Chondrocyte (in vitro differentiated cells): ENCODE results near the gene WDR18. TPM values are rescaled to one million over a fixed set of nuclear protein-coding genes. Genes with fewer than 3 reads are reported as not detected.
A peak's percentile ranks its signal among the peaks of the same experiment; 100 is the strongest.

Experiments used
- DNase-seq: peaks from one replicate; pipeline ENCODE4 v3.0.0; 2021; ENCODE audit warnings: mixed read lengths, low spot score
- H3K27ac Mint-ChIP-seq: one replicate; pipeline ENCODE4 v1.8.0; 2021; ENCODE audit warnings: mild to moderate bottlenecking, moderate library complexity, mixed read lengths; ENCODE audit not compliant: unreplicated experiment
- H3K27me3 Mint-ChIP-seq: 2 replicates; pipeline ENCODE4 v1.8.0; 2021; ENCODE audit warnings: low read depth, mixed read lengths
- H3K36me3 Mint-ChIP-seq: 2 replicates; pipeline ENCODE4 v1.8.0; 2021; ENCODE audit warnings: low read depth, mixed read lengths
- H3K4me1 Mint-ChIP-seq: 2 replicates; pipeline ENCODE4 v1.8.0; 2021; ENCODE audit warnings: low read depth, mild to moderate bottlenecking, mixed read lengths
- H3K4me3 Mint-ChIP-seq: one replicate; pipeline ENCODE4 v1.8.0; 2021; ENCODE audit warnings: mild to moderate bottlenecking, moderate library complexity, mixed read lengths; ENCODE audit not compliant: unreplicated experiment
- H3K9me3 Mint-ChIP-seq: 2 replicates; pipeline ENCODE4 v1.8.0; 2021; ENCODE audit warnings: low read depth, mixed read lengths
- total RNA-seq: library from RNA; stranded (reverse); gene quantifications from 3 replicates; pipeline ENCODE4 v1.2.1, GENCODE V29; 2021
- TF ChIP-seq, protein P1 (sequence below): fragments of 200-600 bp; sonication (generic); IDR thresholded peaks from 2 replicates; pipeline ENCODE4 v1.5.0; 2021; ENCODE audit warnings: antibody characterized with exemption, mild to moderate bottlenecking, moderate library complexity

Gene WDR18
- total RNA-seq, 1 donor from 2014 or later: 48.5 TPM

DNA sequence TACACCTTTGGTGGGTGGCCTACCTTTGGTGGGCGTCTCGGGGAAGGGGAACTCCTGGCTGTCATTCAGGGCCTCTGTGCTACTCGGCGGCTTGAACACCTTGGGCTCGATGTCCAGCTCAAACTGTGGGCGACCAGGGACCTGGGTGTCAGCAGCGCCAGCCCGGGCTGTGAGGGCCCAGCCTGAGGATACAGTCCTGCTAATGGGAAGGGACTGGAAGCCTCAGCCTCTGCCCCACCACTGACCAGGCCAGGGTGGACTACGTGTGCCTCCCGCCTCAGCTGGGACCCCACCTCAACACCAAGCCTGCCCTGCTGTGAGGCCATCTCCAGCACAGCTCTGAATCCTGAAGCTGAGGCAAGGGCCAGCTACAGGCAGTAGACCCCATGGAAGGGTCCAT is 29.1 kb downstream of the WDR18 start:
- Mint-ChIP-seq H3K27ac (no peak overlapping the region), H3K4me3 (no peak overlapping the region), H3K9me3 (no peaks in the 10 kb centered on the region), H3K27me3 (no peaks in the 10 kb centered on the region), H3K36me3 (peaks cover 2% of the 10 kb centered on the region), H3K4me1 (peaks cover 21% of the 10 kb centered on the region)
- no peak for DNase-seq
- TF ChIP-seq, protein P1, sequence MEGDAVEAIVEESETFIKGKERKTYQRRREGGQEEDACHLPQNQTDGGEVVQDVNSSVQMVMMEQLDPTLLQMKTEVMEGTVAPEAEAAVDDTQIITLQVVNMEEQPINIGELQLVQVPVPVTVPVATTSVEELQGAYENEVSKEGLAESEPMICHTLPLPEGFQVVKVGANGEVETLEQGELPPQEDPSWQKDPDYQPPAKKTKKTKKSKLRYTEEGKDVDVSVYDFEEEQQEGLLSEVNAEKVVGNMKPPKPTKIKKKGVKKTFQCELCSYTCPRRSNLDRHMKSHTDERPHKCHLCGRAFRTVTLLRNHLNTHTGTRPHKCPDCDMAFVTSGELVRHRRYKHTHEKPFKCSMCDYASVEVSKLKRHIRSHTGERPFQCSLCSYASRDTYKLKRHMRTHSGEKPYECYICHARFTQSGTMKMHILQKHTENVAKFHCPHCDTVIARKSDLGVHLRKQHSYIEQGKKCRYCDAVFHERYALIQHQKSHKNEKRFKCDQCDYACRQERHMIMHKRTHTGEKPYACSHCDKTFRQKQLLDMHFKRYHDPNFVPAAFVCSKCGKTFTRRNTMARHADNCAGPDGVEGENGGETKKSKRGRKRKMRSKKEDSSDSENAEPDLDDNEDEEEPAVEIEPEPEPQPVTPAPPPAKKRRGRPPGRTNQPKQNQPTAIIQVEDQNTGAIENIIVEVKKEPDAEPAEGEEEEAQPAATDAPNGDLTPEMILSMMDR: no peak

DNA sequence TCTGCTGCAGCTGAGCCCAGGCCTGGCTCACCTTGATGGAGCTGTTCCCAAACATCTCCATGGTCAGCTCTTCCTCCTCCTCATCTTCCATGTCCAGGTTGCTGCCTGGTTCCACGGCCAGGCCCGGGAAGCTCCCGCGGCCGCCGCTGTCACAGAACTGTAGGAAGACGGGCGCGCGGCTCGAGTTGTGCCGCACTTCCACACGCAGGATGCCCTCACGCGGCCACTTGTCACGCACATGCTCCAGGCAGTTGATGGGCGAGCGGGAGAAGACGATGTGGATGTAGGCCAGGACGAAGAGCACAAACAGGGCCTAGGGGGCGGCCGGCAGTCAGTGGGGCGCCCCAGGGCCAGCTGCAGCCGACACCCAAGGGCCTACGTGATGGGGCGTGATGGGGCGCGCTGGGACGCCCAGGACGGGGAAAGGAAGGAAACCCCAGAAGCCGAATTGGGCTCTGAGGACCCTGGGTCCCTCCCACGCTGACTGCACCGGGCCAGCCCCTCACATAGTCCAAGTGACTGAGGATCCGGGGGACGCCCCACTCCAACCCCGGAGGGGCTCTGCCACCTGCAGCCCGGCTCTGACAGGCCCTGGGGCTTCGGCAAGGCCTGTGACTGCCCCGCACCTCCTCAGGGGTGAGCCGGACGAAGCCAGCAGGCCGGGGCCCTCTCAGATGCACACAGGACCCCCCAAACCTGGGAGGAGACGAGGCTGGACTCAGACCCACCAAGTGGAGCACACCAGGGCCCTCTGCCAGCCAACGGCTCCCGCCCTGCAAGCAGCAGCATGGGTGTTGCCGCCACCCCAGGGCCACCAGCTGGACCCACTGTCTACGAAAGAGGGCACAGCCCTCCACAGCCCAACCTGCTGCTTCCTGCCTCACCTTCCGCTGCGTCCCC is 30.3 kb downstream of the WDR18 start:
- Mint-ChIP-seq H3K27me3 (no peaks in the 10 kb centered on the region), H3K4me3 (no peak overlapping the region), H3K9me3 (no peaks in the 10 kb centered on the region), H3K4me1 (peaks cover 33% of the 10 kb centered on the region), H3K27ac (no peak overlapping the region), H3K36me3 (no peaks in the 10 kb centered on the region)
- no peak for DNase-seq
- TF ChIP-seq, protein P1: no peak

DNA sequence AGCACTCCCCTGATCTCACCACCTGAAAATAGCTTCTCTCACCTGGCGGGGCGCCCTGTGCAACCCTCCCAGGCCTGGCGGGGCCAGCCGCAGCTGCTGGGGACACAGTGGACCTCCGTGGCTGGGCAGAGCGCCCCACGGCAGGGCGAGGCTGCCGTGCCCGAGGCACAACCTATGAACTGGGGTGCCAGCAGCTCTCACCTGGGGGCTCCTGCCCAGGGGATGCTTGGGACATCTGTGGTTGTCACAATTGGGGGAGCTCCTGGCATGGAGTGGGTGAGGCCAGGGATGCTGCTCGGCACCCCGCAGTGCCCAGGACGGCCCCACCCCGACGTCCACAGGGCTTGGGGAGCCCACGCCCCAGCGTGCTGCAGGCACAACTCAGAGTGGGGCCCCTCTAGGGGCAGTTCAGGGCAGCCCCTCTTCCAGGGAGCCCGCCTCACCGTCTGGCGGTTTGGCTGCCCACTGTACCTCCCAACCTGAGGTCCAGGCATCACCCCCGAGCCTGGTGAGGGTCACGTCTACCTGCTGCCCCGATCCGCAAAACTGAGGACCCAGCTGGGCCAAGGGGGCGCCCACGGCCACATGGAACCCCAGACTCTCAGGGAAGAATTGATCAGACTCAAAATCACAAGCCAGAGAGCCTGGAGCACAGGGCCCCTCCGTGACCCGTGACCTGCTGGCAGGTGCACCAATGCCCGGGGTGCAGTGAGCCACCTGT is 31.1 kb downstream of the WDR18 start:
- DNase-seq: no peak
- no peak overlapping the region for H3K4me3 Mint-ChIP-seq
- H3K27ac Mint-ChIP-seq: no peak overlapping the region

DNA sequence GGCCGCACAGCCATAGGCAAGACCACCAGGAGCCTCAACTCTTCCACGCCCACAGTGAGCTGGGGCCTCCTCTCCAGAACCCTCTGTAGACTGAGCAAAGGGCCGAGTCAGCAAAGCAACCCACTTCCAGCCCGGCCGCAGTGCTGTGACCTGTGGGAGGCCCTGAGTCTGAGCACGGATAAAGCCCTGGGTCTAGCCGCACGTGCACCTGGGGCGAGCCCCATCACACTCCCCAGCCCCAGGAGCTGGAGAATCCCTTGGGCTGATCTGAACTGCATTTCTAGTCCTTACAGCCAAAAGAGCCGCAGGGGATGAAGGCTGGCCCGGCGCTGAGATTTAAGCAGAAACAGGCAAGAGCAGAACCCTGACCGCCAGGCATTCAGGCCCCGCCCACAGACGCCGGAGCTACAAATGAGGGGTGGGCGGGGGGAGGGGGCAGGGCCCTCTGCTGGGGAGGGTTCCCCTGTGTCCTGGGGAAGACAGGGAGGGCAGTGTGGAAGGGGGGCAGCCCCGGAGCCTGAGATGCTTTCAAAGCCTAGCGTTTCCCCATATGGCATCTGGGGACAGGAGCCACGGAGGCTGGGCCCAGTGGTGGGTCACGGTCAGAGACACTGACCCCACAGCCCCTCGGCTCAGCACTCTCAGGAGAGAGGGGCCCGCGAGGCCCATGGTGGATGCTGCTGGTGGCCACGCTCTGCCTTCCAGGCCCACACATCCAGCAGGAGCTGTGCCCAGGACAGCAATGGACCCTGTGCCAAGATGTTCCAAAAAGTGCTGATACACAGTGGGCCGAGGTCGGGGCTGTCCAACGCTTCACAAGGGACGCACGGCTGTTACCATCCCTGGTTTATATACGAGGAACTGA is 31.9 kb downstream of the WDR18 start:
- no peak overlapping the region for H3K4me3 Mint-ChIP-seq
- H3K36me3 Mint-ChIP-seq: no peaks in the 10 kb centered on the region
- peak overlapping the region; percentile 96 for H3K27ac Mint-ChIP-seq
- DNase-seq: no peak
- H3K27me3 Mint-ChIP-seq: no peaks in the 10 kb centered on the region
- H3K4me1 Mint-ChIP-seq: peaks cover 41% of the 10 kb centered on the region
- H3K9me3 Mint-ChIP-seq: no peaks in the 10 kb centered on the region
- TF ChIP-seq, protein P1: no peak

More for the DNA sequence above, 31.1 kb downstream of the WDR18 start:
- TF ChIP-seq, protein P1: no peak
- Mint-ChIP-seq H3K36me3 (no peaks in the 10 kb centered on the region), H3K9me3 (no peaks in the 10 kb centered on the region), H3K27me3 (no peaks in the 10 kb centered on the region), H3K4me1 (peaks cover 41% of the 10 kb centered on the region)
